H9 (cell line): ENCODE data around the gene NUDT16L1. TPM values are rescaled to one million over a fixed set of nuclear protein-coding genes. Genes with fewer than 3 reads are reported as not detected.

Experiments
- DNase-seq: peaks from one replicate; pipeline ENCODE4 v3.0.0-alpha.2; 2017
- H2AFZ ChIP-seq: one replicate; pipeline ENCODE4 v1.6.1; 2013; ENCODE audit warnings: mild to moderate bottlenecking, low read length, control low read depth, moderate library complexity
- H2AK5ac ChIP-seq: 2 replicates; pipeline ENCODE4 v1.6.1; 2013; ENCODE audit warnings: low read length, control low read depth, mixed read lengths; ENCODE audit not compliant: insufficient read length
- H2BK120ac ChIP-seq: one replicate; pipeline ENCODE4 v1.6.1; 2013; ENCODE audit warnings: low read depth, mild to moderate bottlenecking, low read length, control low read depth, inconsistent platforms; ENCODE audit not compliant: poor library complexity, severe bottlenecking
- H2BK12ac ChIP-seq: 2 replicates; pipeline ENCODE4 v1.6.1; 2013; ENCODE audit warnings: low read length, control low read depth, mixed read lengths, low read depth; ENCODE audit not compliant: insufficient read length
- H2BK15ac ChIP-seq: 2 replicates; pipeline ENCODE4 v1.6.1; 2013; ENCODE audit warnings: low read depth, low read length, control low read depth
- H2BK20ac ChIP-seq: one replicate; pipeline ENCODE4 v1.6.1; 2013; ENCODE audit warnings: low read depth, mild to moderate bottlenecking, low read length, control low read depth, inconsistent platforms; ENCODE audit not compliant: poor library complexity, severe bottlenecking
- H2BK5ac ChIP-seq: 2 replicates; pipeline ENCODE4 v1.6.1; 2013; ENCODE audit warnings: low read length, control low read depth, mixed read lengths; ENCODE audit not compliant: insufficient read length
- H3K14ac ChIP-seq: 2 replicates; pipeline ENCODE4 v1.6.1; 2013; ENCODE audit warnings: low read length, control low read depth; ENCODE audit not compliant: insufficient read depth
- H3K18ac ChIP-seq: 2 replicates; pipeline ENCODE4 v1.6.1; 2013; ENCODE audit warnings: low read depth, mild to moderate bottlenecking, mixed read lengths, low read length, control low read depth; ENCODE audit not compliant: insufficient read length
- H3K23ac ChIP-seq: 2 replicates; pipeline ENCODE4 v1.6.1; 2013; ENCODE audit warnings: low read length, control low read depth, mixed read lengths, low read depth; ENCODE audit not compliant: insufficient read length
- H3K23me2 ChIP-seq: 2 replicates; pipeline ENCODE4 v1.6.1; 2013; ENCODE audit warnings: low read depth, mild to moderate bottlenecking, mixed read lengths, low read length, control low read depth; ENCODE audit not compliant: insufficient read length, poor library complexity, severe bottlenecking
- H3K27ac ChIP-seq: 2 replicates; pipeline ENCODE4 v1.5.1; 2013; ENCODE audit warnings: low read length, control low read depth, mixed read lengths, low read depth; ENCODE audit not compliant: insufficient read length
- H3K27me3 ChIP-seq: 2 replicates; pipeline ENCODE4 v1.6.1; 2013; ENCODE audit warnings: low read length, control low read depth, inconsistent platforms; ENCODE audit not compliant: insufficient read depth
- H3K4ac ChIP-seq: 2 replicates; pipeline ENCODE4 v1.6.1; 2013; ENCODE audit warnings: low read depth, mild to moderate bottlenecking, control low read depth, inconsistent platforms, low read length, moderate library complexity
- H3K4me1 ChIP-seq: 2 replicates; pipeline ENCODE4 v1.6.1; 2013; ENCODE audit warnings: low read length, control low read depth, inconsistent platforms; ENCODE audit not compliant: insufficient read depth
- H3K4me2 ChIP-seq: 2 replicates; pipeline ENCODE4 v1.6.1; 2013; ENCODE audit warnings: low read length, control low read depth, mixed read lengths; ENCODE audit not compliant: insufficient read length, insufficient read depth
- H3K56ac ChIP-seq: 2 replicates; pipeline ENCODE4 v1.6.1; 2013; ENCODE audit warnings: low read depth, mild to moderate bottlenecking, mixed read lengths, low read length, control low read depth; ENCODE audit not compliant: insufficient read length
- H3K79me1 ChIP-seq: 2 replicates; pipeline ENCODE4 v1.6.1; 2013; ENCODE audit warnings: low read depth, mild to moderate bottlenecking, moderate library complexity, low read length, control low read depth, inconsistent platforms; ENCODE audit not compliant: insufficient read depth, poor library complexity, severe bottlenecking
- H3K79me2 ChIP-seq: 2 replicates; pipeline ENCODE4 v1.6.1; 2013; ENCODE audit warnings: low read length, control low read depth, inconsistent platforms; ENCODE audit not compliant: insufficient read depth
- H3K9ac ChIP-seq: 2 replicates; pipeline ENCODE4 v1.6.1; 2013; ENCODE audit warnings: low read length, control low read depth, mixed read lengths; ENCODE audit not compliant: insufficient read length; ENCODE audit errors: extremely low read depth
- H3K9me3 ChIP-seq: one replicate; pipeline ENCODE4 v1.6.1; 2013; ENCODE audit warnings: low read depth, low read length, inconsistent platforms; ENCODE audit not compliant: control insufficient read depth
- H3T11ph ChIP-seq: one replicate; pipeline ENCODE4 v1.6.1; 2013; ENCODE audit warnings: mild to moderate bottlenecking, low read length, control low read depth, inconsistent platforms
- H4K20me1 ChIP-seq: one replicate; pipeline ENCODE4 v1.6.1; 2013; ENCODE audit not compliant: control insufficient read depth, insufficient read length, insufficient read depth
- H4K5ac ChIP-seq: 2 replicates; pipeline ENCODE4 v1.6.1; 2013; ENCODE audit warnings: low read depth, mild to moderate bottlenecking, mixed read lengths, low read length, control low read depth; ENCODE audit not compliant: insufficient read length
- H4K8ac ChIP-seq: replicated peaks from 2 replicates; pipeline ENCODE4 v1.6.1; 2013; ENCODE audit warnings: low read length, control low read depth, mixed read lengths, low read depth; ENCODE audit not compliant: insufficient read length
- H4K91ac ChIP-seq: 2 replicates; pipeline ENCODE4 v1.6.1; 2013; ENCODE audit warnings: low read depth, mild to moderate bottlenecking, moderate library complexity, mixed read lengths, low read length, control low read depth; ENCODE audit not compliant: insufficient read length
- H3K27ac Mint-ChIP-seq, 3 experiments: 2 replicates in 2 of 3; 3 replicates in 1 of 3; pipeline ENCODE4 v1.8.0; 2020 to 2021; ENCODE audit warnings: mixed read lengths in 3 of 3, mild to moderate bottlenecking in 1 of 3, moderate library complexity in 1 of 3
- H3K27me3 Mint-ChIP-seq: 2 replicates; pipeline ENCODE4 v1.8.0; 2021; ENCODE audit warnings: low read depth, mild to moderate bottlenecking, moderate library complexity, mixed read lengths
- H3K36me3 Mint-ChIP-seq, 3 experiments: 2 replicates in 2 of 3; 3 replicates in 1 of 3; pipeline ENCODE4 v1.8.0; 2020 to 2021; ENCODE audit warnings: low read depth in 3 of 3, mixed read lengths in 3 of 3; ENCODE audit not compliant: insufficient read depth in 1 of 3
- H3K4me1 Mint-ChIP-seq, 2 experiments: 2 replicates each; pipeline ENCODE4 v1.8.0; 2020; ENCODE audit warnings: mixed read lengths in 2 of 2
- H3K4me3 Mint-ChIP-seq, 2 experiments: 2 replicates in 1 of 2; 3 replicates in 1 of 2; pipeline ENCODE4 v1.8.0; 2020 to 2021; ENCODE audit warnings: mild to moderate bottlenecking in 2 of 2, mixed read lengths in 2 of 2, moderate library complexity in 1 of 2
- H3K9me3 Mint-ChIP-seq, 2 experiments: 2 replicates in 1 of 2; 3 replicates in 1 of 2; pipeline ENCODE4 v1.8.0; 2020; ENCODE audit warnings: mild to moderate bottlenecking in 2 of 2, mixed read lengths in 2 of 2, moderate library complexity in 1 of 2
- WGBS: extraction: QIAGEN DNeasy Blood & Tissue Kit; methylation state at CpG from one replicate; pipeline ENCODE4 v1.1.7; 2013; ENCODE audit warnings: missing lambda C conversion rate, low lambda C conversion rate, mixed read lengths; ENCODE audit not compliant: insufficient read length; ENCODE audit errors: extremely low coverage; 5-methylcytosine and 5-hydroxymethylcytosine counted together
- total RNA-seq: library from RNA; stranded (reverse); gene quantifications from 2 replicates; pipeline ENCODE4 v1.2.1, GENCODE V29; 2021
- TF ChIP-seq, protein P1 (sequence below): fragments of 200-600 bp; sonication (generic); conservative IDR thresholded peaks from 3 replicates; pipeline ENCODE4 v1.8.0; 2021; ENCODE audit warnings: antibody characterized with exemption, mild to moderate bottlenecking

The NUDT16L1 gene
- total RNA-seq, 1 experiment from 2014 or later: 49.4 TPM

DNA sequence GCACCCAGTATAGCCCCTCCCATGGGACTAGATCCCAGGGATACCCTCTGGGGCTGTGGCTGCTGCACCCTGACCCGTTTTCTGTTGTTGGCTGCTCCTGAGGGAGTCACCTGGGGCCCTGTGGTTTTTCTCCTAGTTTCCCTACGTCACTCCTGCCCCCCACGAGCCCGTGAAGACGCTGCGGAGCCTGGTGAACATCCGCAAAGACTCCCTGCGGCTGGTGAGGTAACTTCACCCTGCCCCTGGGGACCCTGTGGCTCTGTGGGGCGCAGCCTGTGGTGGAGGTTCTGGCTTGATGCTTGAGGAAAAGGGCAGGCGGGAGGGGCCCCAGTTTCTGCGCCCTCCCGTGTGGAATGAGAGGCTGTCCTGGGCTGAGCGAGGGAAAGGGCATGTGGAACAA, 41.5 kb upstream of the NUDT16L1 start:
- H3K18ac ChIP-seq: no peak overlapping the region
- no peak overlapping the region for H4K5ac ChIP-seq
- TF ChIP-seq, protein P1, sequence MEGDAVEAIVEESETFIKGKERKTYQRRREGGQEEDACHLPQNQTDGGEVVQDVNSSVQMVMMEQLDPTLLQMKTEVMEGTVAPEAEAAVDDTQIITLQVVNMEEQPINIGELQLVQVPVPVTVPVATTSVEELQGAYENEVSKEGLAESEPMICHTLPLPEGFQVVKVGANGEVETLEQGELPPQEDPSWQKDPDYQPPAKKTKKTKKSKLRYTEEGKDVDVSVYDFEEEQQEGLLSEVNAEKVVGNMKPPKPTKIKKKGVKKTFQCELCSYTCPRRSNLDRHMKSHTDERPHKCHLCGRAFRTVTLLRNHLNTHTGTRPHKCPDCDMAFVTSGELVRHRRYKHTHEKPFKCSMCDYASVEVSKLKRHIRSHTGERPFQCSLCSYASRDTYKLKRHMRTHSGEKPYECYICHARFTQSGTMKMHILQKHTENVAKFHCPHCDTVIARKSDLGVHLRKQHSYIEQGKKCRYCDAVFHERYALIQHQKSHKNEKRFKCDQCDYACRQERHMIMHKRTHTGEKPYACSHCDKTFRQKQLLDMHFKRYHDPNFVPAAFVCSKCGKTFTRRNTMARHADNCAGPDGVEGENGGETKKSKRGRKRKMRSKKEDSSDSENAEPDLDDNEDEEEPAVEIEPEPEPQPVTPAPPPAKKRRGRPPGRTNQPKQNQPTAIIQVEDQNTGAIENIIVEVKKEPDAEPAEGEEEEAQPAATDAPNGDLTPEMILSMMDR: no peak
- H3K79me2 ChIP-seq: no peaks in the 10 kb centered on the region; the same call in 1 of the 2 replicates
- no peak overlapping the region for H3T11ph ChIP-seq
- no peak overlapping the region for H3K9ac ChIP-seq
- no peak overlapping the region for H3K4me3 Mint-ChIP-seq
- H3K27me3 ChIP-seq: no peaks in the 10 kb centered on the region
- DNase-seq: no peak
- no peak overlapping the region for H2AFZ ChIP-seq
- H3K9me3 ChIP-seq: no peaks in the 10 kb centered on the region
- no peaks in the 10 kb centered on the region for H3K4me1 ChIP-seq
- H3K27ac Mint-ChIP-seq: peak overlapping the region in 1 of 3 experiments; percentile 86; a peak in 1 of 7 replicates
- no peak overlapping the region for H3K4ac ChIP-seq
- no peaks in the 10 kb centered on the region for H3K4me1 Mint-ChIP-seq
- H3K23ac ChIP-seq: no peak overlapping the region
- WGBS: no CpG with 5 or more reads among the region's 13 CpGs
- H3K36me3 Mint-ChIP-seq: peaks cover 18 to 48% (median 37%) of the 10 kb centered on the region in 3 experiments; a peak in 6 of 7 replicates
- H2BK120ac ChIP-seq: no peak overlapping the region
- H3K23me2 ChIP-seq: no peaks in the 10 kb centered on the region
- H2BK20ac ChIP-seq: no peak overlapping the region
- no peak overlapping the region for H2BK12ac ChIP-seq
- H3K14ac ChIP-seq: no peak overlapping the region; the same call in 1 of the 2 replicates
- H3K9me3 Mint-ChIP-seq: no peaks in the 10 kb centered on the region; a peak in 2 of 5 replicates
- no peak overlapping the region for H4K8ac ChIP-seq
- H2BK5ac ChIP-seq: no peak overlapping the region
- no peaks in the 10 kb centered on the region for H3K27me3 Mint-ChIP-seq
- no peak overlapping the region for H2AK5ac ChIP-seq
- H3K56ac ChIP-seq: no peak overlapping the region
- H2BK15ac ChIP-seq: no peak overlapping the region
- no peaks in the 10 kb centered on the region for H4K20me1 ChIP-seq
- H3K27ac ChIP-seq: no peak overlapping the region
- no peaks in the 10 kb centered on the region for H3K79me1 ChIP-seq
- H3K4me2 ChIP-seq: no peak overlapping the region
- no peak overlapping the region for H4K91ac ChIP-seq
